ENCODE data around the gene KRTAP12-1.

The KRTAP12-1 gene

GRCh38 chr21:44710756-44711326 lies 28.9 kb upstream of the KRTAP12-1 start:
- no peak for DNase-seq

DNA sequence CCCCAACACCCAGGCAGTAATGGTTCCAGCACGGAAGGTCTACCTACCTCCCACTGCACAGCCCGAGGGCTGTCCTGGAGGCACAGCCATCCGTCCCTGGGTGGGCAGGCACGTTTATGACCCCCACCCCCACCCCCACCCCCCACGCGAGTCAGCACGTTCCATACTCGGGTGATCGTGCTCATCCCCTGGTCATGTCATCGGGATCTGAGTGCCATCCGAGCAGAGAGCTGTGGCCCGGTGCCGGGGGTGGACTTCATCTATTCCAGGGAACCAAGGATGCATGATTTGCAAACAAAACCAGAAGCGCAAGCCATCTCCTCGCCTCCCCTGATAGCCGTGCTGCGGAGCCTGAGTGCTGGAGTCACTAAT lies 28.3 kb upstream of the KRTAP12-1 start:
- no peak for DNase-seq

- DNase-seq, result no peak
These were observed 27.7 kb upstream of the KRTAP12-1 start for GRCh38 chr21:44709426-44710293.

GRCh38 chr21:44708866-44709425 lies 27.0 kb upstream of the KRTAP12-1 start:
- no peak for DNase-seq

- DNase-seq, result no peak
These were observed 26.4 kb upstream of the KRTAP12-1 start for GRCh38 chr21:44708213-44708865.

GRCh38 chr21:44706706-44707581 lies 25.0 kb upstream of the KRTAP12-1 start:
- DNase-seq, result no peak

GRCh38 chr21:44706026-44706705 lies 24.2 kb upstream of the KRTAP12-1 start:
- no peak for DNase-seq

- DNase-seq, result no peak
These were observed 22.7 kb upstream of the KRTAP12-1 start for GRCh38 chr21:44704636-44705001.

DNA sequence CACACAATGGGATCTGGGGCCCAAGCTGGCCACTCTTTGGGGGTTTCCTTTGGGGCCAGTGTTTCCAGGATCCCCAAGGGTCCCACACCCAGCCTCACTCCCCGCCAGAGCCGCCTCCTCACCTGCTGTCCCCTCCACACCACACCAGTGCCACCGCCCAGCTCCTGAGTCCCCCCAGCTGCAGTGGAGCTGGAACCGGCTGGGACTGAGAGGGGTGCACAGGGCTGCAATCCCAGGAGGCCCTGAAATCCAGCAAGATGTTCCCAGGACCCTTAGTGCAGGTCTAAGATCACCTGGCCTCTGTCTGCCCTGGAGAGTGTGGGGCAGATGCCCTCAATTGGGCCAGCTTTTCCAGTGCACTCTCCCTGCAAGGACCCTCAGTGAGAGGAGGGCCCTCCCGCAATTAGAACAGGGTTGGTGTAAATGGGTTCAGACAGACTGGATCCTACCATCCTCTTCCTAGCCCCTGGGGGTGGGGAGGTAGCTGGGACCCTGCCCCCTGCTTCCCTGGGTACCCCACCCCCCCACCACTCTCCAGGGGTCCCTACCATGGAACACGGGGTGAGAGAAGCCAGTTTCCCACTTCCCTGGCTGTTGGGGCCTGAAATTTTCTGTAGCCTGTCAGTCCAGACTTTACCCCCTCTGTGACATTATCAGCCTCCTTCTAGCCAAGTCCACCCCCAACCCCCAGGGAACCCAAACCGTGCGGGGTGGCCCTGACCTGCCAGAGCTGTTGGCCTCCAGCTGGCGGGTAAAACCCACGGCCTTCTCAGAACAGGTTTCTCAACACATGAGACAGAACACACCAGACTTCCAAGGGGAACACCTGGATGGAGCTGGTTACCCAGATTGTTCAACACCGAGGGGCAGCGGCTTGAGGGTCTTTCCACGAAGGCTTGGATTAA lies 22.0 kb upstream of the KRTAP12-1 start:
- DNase-seq, result no peak

DNA sequence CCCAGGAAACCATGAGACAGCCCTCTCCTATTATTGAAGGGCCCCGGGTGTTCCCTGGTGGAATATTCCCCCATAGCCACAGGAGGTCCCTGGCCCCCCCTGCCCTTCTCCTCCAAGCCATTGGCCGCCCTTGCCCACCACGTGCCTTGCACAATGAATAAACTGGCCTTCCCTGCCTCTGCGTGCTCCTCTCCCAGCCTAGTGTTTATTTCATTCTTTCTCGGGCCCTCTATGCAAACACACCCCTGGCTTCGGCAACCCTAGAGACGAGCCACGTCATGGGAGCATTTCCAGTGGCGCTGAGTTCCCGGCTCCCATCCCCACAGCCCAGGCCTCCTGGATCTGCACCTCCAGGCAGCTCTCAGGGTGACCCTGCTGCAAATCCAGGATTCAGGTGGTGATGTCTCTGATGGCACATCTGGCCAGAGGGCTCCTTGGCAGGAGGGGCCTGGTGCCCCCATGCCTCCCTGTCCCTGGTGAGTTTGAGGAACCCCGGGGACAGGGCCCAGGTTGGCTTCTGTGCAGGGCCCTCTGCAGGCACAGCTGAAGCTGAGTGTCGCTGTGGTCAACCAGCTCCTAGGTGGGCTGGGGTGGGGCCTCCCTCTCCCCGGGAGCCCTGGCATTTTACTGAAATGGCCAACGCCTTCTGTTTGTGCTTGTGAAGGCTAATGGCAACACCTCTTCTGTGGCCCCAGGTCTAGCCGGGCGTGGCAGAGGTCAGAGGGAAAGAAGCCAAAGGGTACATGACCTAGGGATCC lies 21.2 kb upstream of the KRTAP12-1 start:
- no peak for DNase-seq

GRCh38 chr21:44702111-44702972 lies 20.4 kb upstream of the KRTAP12-1 start:
- no peak for DNase-seq

- DNase-seq, result no peak
These were observed 19.6 kb upstream of the KRTAP12-1 start for GRCh38 chr21:44701541-44701940.

GRCh38 chr21:44701023-44701400 lies 19.0 kb upstream of the KRTAP12-1 start:
- DNase-seq, result no peak

- no peak for DNase-seq
These were observed 18.4 kb upstream of the KRTAP12-1 start for GRCh38 chr21:44700101-44701022.

GRCh38 chr21:44699502-44700001 lies 17.6 kb upstream of the KRTAP12-1 start:
- DNase-seq, result no peak

DNA sequence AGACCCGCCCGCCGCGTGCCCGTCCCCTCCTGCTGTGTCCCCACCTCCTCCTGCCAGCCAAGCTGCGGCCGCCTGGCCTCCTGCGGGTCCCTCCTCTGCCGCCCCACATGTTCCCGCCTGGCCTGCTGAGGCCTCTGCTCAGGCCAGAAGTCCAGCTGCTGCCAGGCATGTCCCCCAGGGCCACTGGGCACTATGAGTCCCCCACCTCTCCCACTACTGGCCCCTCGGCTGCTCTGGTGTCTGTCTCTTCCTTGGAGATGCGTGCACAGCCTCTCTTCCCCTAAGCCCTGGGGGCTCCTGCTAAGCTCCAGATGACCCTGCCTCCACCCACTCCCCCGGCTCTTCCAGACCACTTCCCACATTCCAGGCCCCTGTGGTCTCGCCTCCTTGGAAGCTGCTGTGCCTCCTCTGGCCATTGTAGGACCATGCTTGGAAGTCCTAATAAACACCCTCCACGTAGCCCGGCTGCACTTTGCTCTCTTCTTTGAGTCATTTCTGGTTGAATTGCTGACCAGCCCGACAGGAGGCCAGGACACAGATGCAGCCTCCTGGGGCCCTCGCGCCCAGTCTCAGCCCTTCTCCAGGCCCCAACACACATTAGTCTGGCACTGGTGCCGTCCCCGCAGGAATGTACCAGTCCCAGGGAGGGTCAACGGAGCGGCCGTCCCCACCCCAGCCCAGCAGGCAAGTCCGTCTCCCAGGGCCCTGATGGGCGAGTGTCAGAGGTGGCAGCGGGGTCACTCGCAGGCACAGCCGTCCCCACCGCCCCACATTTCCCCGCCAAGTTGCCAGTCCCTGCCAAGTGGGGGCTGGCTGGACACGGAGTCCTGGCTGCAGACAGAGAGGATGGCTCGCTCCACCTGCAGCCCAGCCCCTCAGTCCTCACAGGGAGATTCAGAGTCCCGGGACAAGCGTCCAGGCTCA lies 16.1 kb upstream of the KRTAP12-1 start:
- no peak for DNase-seq

Measured in stimulated activated CD4-positive, alpha-beta T cell treated with anti-CD3 and anti-CD28 coated beads, Interleukin-12 subunit alpha, Interleukin-12 subunit beta, amount 100 ng/mL, for 4 hours (primary cell).